Astrocyte (in vitro differentiated cells and primary cell): ENCODE results near the gene NSL1. TPM values are rescaled to one million over a fixed set of nuclear protein-coding genes. Genes with fewer than 3 reads are reported as not detected.

Source experiments
- DNase-seq: peaks from one replicate; pipeline ENCODE4 v3.0.0-alpha.2; 2010; ENCODE audit warnings: low read depth
- FAIRE-seq: peaks from 2 replicates; lab custom pipeline; 2011; peaks lifted over from hg19 to GRCh38; lab: Jason Lieb, UNC
- H2AFZ ChIP-seq: 2 replicates; pipeline ENCODE4 v1.6.0; 2012; ENCODE audit warnings: low read depth, low read length, inconsistent platforms
- H3K27ac ChIP-seq: 2 replicates; pipeline ENCODE4 v1.5.1; 2011; ENCODE audit warnings: low read depth, low read length, inconsistent platforms
- H3K27me3 ChIP-seq: 2 replicates; pipeline ENCODE4 v1.6.0; 2011; ENCODE audit warnings: low read length, inconsistent platforms; ENCODE audit not compliant: insufficient read depth
- H3K36me3 ChIP-seq: 2 replicates; pipeline ENCODE4 v1.5.1; 2011; ENCODE audit warnings: low read length, inconsistent platforms; ENCODE audit not compliant: insufficient read depth
- H3K4me1 ChIP-seq: 2 replicates; pipeline ENCODE4 v1.5.1; 2011; ENCODE audit warnings: low read length, inconsistent platforms; ENCODE audit not compliant: insufficient read depth
- H3K4me2 ChIP-seq: 2 replicates; pipeline ENCODE4 v1.6.0; 2012; ENCODE audit warnings: low read length, inconsistent platforms
- H3K4me3 ChIP-seq: 2 replicates; pipeline ENCODE4 v1.5.1; 2011; ENCODE audit warnings: low read depth, mild to moderate bottlenecking, low read length, inconsistent platforms; ENCODE audit not compliant: insufficient read depth
- H3K79me2 ChIP-seq: 2 replicates; pipeline ENCODE4 v1.6.0; 2012; ENCODE audit warnings: mild to moderate bottlenecking, low read length, inconsistent platforms; ENCODE audit not compliant: insufficient read depth
- H3K9ac ChIP-seq: 2 replicates; pipeline ENCODE4 v1.6.0; 2012; ENCODE audit warnings: mild to moderate bottlenecking, low read length, inconsistent platforms
- H3K9me3 ChIP-seq: 2 replicates; pipeline ENCODE4 v1.5.1; 2012; ENCODE audit warnings: low read depth, mild to moderate bottlenecking, low read length, inconsistent platforms; ENCODE audit not compliant: insufficient read depth
- H4K20me1 ChIP-seq: 2 replicates; pipeline ENCODE4 v1.6.0; 2012; ENCODE audit warnings: low read length, inconsistent platforms; ENCODE audit not compliant: insufficient read depth
- H3K27ac Mint-ChIP-seq: one replicate; pipeline ENCODE4 v1.8.0; 2021; ENCODE audit warnings: mild to moderate bottlenecking, mixed read lengths; ENCODE audit not compliant: unreplicated experiment
- H3K27me3 Mint-ChIP-seq: one replicate; pipeline ENCODE4 v1.8.0; 2021; ENCODE audit warnings: low read depth, mixed read lengths; ENCODE audit not compliant: unreplicated experiment
- H3K36me3 Mint-ChIP-seq: one replicate; pipeline ENCODE4 v1.8.0; 2021; ENCODE audit warnings: low read depth, mixed read lengths; ENCODE audit not compliant: unreplicated experiment
- H3K4me1 Mint-ChIP-seq: one replicate; pipeline ENCODE4 v1.8.0; 2021; ENCODE audit warnings: low read depth, mixed read lengths; ENCODE audit not compliant: unreplicated experiment
- H3K4me3 Mint-ChIP-seq: one replicate; pipeline ENCODE4 v1.8.0; 2021; ENCODE audit warnings: mild to moderate bottlenecking, moderate library complexity, mixed read lengths; ENCODE audit not compliant: unreplicated experiment
- H3K9me3 Mint-ChIP-seq: one replicate; pipeline ENCODE4 v1.8.0; 2021; ENCODE audit warnings: mild to moderate bottlenecking, mixed read lengths; ENCODE audit not compliant: unreplicated experiment
- EZH2 ChIP-seq: IDR thresholded peaks from 2 replicates; pipeline ENCODE4 v1.6.1; 2012; ENCODE audit warnings: mild to moderate bottlenecking, low read length, inconsistent platforms; ENCODE audit not compliant: insufficient read depth
- total RNA-seq: library from RNA; stranded (reverse); gene quantifications from 2 replicates; pipeline ENCODE4 v1.2.1, GENCODE V29; 2021
- TF ChIP-seq, protein P1 (sequence below): IDR thresholded peaks from 2 replicates; pipeline ENCODE4 v1.5.1; 2011; ENCODE audit warnings: low read depth, mild to moderate bottlenecking, inconsistent platforms, low read length, moderate library complexity; ENCODE audit not compliant: insufficient read depth

Gene NSL1
- total RNA-seq, 1 donor from 2014 or later, result 22.6 TPM

GRCh38 chr1:212749821-212750535, 41.6 kb downstream of the NSL1 start:
- Histone ChIP-seq H3K4me1 (peaks cover 4% of the 10 kb centered on the region), H3K9me3 (no peaks in the 10 kb centered on the region), H3K27me3 (no peaks in the 10 kb centered on the region), H3K4me3 (no peak overlapping the region), H3K4me2 (peak overlapping the region; percentile 30), H3K9ac (peak overlapping the region; percentile 54), H2AFZ (no peak overlapping the region), H3K27ac (peak overlapping the region; percentile 24), H3K79me2 (peaks cover 5% of the 10 kb centered on the region), H3K36me3 (no peaks in the 10 kb centered on the region), H4K20me1 (peaks cover 9% of the 10 kb centered on the region)
- Mint-ChIP-seq H3K9me3 (no peaks in the 10 kb centered on the region), H3K27ac (peak overlapping the region; percentile 67), H3K4me1 (peaks cover 9% of the 10 kb centered on the region), H3K27me3 (no peaks in the 10 kb centered on the region), H3K36me3 (no peaks in the 10 kb centered on the region), H3K4me3 (no peak overlapping the region)
- FAIRE-seq (no peak), DNase-seq (peak; percentile 52)
- no peak for TF ChIP-seq EZH2
- TF ChIP-seq, protein P1, sequence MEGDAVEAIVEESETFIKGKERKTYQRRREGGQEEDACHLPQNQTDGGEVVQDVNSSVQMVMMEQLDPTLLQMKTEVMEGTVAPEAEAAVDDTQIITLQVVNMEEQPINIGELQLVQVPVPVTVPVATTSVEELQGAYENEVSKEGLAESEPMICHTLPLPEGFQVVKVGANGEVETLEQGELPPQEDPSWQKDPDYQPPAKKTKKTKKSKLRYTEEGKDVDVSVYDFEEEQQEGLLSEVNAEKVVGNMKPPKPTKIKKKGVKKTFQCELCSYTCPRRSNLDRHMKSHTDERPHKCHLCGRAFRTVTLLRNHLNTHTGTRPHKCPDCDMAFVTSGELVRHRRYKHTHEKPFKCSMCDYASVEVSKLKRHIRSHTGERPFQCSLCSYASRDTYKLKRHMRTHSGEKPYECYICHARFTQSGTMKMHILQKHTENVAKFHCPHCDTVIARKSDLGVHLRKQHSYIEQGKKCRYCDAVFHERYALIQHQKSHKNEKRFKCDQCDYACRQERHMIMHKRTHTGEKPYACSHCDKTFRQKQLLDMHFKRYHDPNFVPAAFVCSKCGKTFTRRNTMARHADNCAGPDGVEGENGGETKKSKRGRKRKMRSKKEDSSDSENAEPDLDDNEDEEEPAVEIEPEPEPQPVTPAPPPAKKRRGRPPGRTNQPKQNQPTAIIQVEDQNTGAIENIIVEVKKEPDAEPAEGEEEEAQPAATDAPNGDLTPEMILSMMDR, result peak; percentile 86

GRCh38 chr1:212746546-212746945, 45.0 kb downstream of the NSL1 start:
- DNase-seq (no peak), FAIRE-seq (no peak)
- TF ChIP-seq, protein P1, result no peak
- no peak for TF ChIP-seq EZH2
- Histone ChIP-seq H3K9me3 (no peaks in the 10 kb centered on the region), H2AFZ (no peak overlapping the region), H3K27me3 (no peaks in the 10 kb centered on the region), H3K27ac (no peak overlapping the region), H4K20me1 (peaks cover 5% of the 10 kb centered on the region), H3K4me3 (no peak overlapping the region), H3K9ac (no peak overlapping the region), H3K4me2 (no peak overlapping the region), H3K4me1 (peaks cover 4% of the 10 kb centered on the region), H3K36me3 (no peaks in the 10 kb centered on the region), H3K79me2 (peaks cover 14% of the 10 kb centered on the region)
- H3K27me3 Mint-ChIP-seq, result no peaks in the 10 kb centered on the region
- peaks cover 2% of the 10 kb centered on the region for H3K9me3 Mint-ChIP-seq
- H3K36me3 Mint-ChIP-seq, result peaks cover 4% of the 10 kb centered on the region
- no peak overlapping the region for H3K27ac Mint-ChIP-seq
- no peak overlapping the region for H3K4me3 Mint-ChIP-seq
- H3K4me1 Mint-ChIP-seq, result peaks cover 5% of the 10 kb centered on the region

DNA sequence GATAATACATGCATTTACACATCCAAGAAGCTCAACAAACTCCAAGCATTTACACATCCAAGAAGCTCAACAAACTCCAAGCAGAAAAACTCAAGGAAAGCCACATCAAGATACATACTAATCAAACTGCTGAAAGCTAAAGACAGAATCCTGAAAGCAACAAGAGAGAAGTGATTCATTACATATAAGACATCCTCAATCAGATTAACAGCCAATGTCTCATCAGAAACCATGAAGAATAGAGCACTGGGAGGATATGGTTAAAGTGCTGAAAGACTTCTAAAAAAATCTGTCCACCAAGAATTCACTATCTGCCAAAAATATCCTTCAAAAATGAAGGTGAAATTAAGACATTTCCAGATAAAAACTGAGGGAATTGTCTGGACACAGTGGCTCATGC, 46.3 kb downstream of the NSL1 start:
- no peak overlapping the region for H3K4me3 ChIP-seq
- H3K9ac ChIP-seq, result no peak overlapping the region
- Mint-ChIP-seq H3K9me3 (peaks cover 2% of the 10 kb centered on the region), H3K27me3 (no peaks in the 10 kb centered on the region), H3K27ac (no peak overlapping the region), H3K4me3 (no peak overlapping the region), H3K36me3 (peaks cover 9% of the 10 kb centered on the region), H3K4me1 (peaks cover 5% of the 10 kb centered on the region)
- no peaks in the 10 kb centered on the region for H3K27me3 ChIP-seq
- peaks cover 4% of the 10 kb centered on the region for H4K20me1 ChIP-seq
- no peak overlapping the region for H2AFZ ChIP-seq
- H3K9me3 ChIP-seq, result no peaks in the 10 kb centered on the region
- DNase-seq (no peak), FAIRE-seq (no peak)
- H3K4me2 ChIP-seq, result no peak overlapping the region
- H3K27ac ChIP-seq, result no peak overlapping the region
- peaks cover 4% of the 10 kb centered on the region for H3K4me1 ChIP-seq
- H3K79me2 ChIP-seq, result peaks cover 14% of the 10 kb centered on the region
- TF ChIP-seq, protein P1, result no peak
- no peak for TF ChIP-seq EZH2
- no peaks in the 10 kb centered on the region for H3K36me3 ChIP-seq
